Measurements from ENCODE around the gene ATP10A. TPM values are rescaled to one million over a fixed set of nuclear protein-coding genes. Genes with fewer than 3 reads are reported as not detected.
"Not testable (repeated sequence)": the region's sequence is repeated elsewhere in the genome, so short reads cannot be mapped to it uniquely, and the experiment has no call there.

Gene ATP10A
- total RNA-seq, 1 donor from 2014 or later: not detected

GRCh38 chr15:25859838-25860645 is 3.1 kb downstream of the ATP10A start:
- DNase-seq (ENCODE audit: low read depth in 2 of 2): no peak

- no peak for DNase-seq (ENCODE audit: low read depth in 2 of 2)
These were observed 4.0 kb downstream of the ATP10A start for GRCh38 chr15:25858952-25859760.

GRCh38 chr15:25856059-25856458 is 7.1 kb downstream of the ATP10A start:
- not testable (repeated sequence) for DNase-seq (ENCODE audit: low read depth in 2 of 2)

GRCh38 chr15:25852661-25853524 is 10.2 kb downstream of the ATP10A start:
- DNase-seq (ENCODE audit: low read depth in 2 of 2): no peak

GRCh38 chr15:25852027-25852426 is 11.1 kb downstream of the ATP10A start:
- DNase-seq (ENCODE audit: low read depth in 2 of 2): no peak

- no peak for DNase-seq (ENCODE audit: low read depth in 2 of 2)
These were observed 12.7 kb downstream of the ATP10A start for GRCh38 chr15:25850154-25851111.

- DNase-seq (ENCODE audit: low read depth in 2 of 2): peak in 1 of 2 donors; percentile 33
These were observed 13.8 kb downstream of the ATP10A start for GRCh38 chr15:25849157-25849921.

GRCh38 chr15:25848784-25849156 is 14.4 kb downstream of the ATP10A start:
- DNase-seq (ENCODE audit: low read depth in 2 of 2): no peak

- DNase-seq (ENCODE audit: low read depth in 2 of 2): no peak
These were observed 14.8 kb downstream of the ATP10A start for GRCh38 chr15:25848325-25848724.

GRCh38 chr15:25847051-25847450 is 16.1 kb downstream of the ATP10A start:
- no peak for DNase-seq (ENCODE audit: low read depth in 2 of 2)

GRCh38 chr15:25846377-25846776 is 16.8 kb downstream of the ATP10A start:
- no peak for DNase-seq (ENCODE audit: low read depth in 2 of 2)

GRCh38 chr15:25844981-25845680 is 18.0 kb downstream of the ATP10A start:
- no peak for DNase-seq (ENCODE audit: low read depth in 2 of 2)

- no peak for DNase-seq (ENCODE audit: low read depth in 2 of 2)
These were observed 18.6 kb downstream of the ATP10A start for GRCh38 chr15:25844542-25844941.

GRCh38 chr15:25844076-25844475 is 19.1 kb downstream of the ATP10A start:
- no peak for DNase-seq (ENCODE audit: low read depth in 2 of 2)

GRCh38 chr15:25839638-25840156 is 23.4 kb downstream of the ATP10A start:
- no peak for DNase-seq (ENCODE audit: low read depth in 2 of 2)

- no peak for DNase-seq (ENCODE audit: low read depth in 2 of 2)
These were observed 24.3 kb downstream of the ATP10A start for GRCh38 chr15:25838871-25839195.

GRCh38 chr15:25838191-25838870 is 24.8 kb downstream of the ATP10A start:
- no peak for DNase-seq (ENCODE audit: low read depth in 2 of 2)

GRCh38 chr15:25832158-25832557 is 31.0 kb downstream of the ATP10A start:
- DNase-seq (ENCODE audit: low read depth in 2 of 2): no peak
